Measurements from ENCODE around the gene RBBP6.

The RBBP6 gene

DNA sequence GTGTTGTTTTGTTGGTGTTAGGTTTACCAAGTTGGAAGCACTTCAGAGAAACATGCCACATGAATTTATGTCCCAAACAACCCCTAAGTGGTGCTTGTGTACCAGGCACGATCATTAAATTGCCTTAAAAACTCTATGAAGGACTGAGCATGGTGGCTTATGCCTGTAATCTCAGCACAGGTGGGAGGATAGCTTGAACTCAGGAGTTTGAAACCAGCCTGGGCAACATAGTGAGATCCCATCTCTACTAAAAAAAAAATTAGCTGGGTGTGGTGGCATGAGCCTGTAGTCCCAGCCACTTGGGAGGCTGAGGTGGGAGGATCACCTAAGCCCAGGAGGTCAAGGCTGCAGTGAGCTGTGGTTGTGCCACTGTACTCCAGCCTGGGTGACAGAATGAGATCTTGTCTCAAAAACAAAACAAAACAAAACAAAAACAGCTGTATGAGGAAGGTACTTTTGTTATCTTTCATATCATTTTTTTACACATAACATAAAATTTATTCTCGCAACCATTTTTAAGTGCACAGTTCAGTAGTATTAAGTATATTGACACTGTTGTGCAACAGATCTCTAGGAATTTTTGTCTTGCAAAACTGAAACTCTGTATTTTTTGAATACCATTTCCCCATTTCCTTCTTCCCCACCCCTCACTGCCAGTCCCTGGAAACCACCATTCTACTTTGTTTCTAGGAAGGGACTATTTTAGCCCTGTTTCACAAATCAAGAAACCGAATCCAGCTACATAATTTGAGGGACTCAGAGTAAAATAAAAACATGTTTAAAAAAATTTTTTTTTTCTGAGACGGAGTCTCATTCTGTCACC is 14.3 kb upstream of the RBBP6 start:
- no peak for DNase-seq

DNA sequence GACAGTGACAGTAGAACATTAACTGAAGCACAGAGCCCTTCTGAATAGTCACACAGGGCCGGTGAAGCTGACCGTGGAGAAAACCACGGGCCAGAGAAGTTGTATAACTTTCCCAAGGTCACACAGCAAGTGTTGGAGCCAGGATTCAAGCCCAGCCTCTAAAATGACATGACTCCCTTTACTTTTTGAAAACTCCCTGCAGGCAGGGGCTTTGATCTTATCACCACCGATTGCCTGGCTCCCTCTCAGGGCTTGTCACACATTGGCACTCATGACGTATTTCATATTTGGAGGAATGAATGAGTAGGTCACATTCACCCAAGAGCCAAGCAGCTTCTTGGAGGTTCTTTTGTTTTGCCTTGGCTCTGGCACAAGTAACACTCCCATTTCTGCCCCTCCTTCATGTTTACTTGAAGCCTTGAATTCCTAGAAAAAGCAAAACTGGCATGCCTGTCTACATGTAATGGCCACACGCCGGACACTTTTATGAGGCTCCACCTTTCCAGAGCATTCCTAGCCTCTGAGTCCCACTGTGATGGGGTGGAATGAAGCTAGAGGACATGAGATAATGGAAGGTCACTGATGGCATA is 13.3 kb upstream of the RBBP6 start:
- no peak for DNase-seq

- DNase-seq = no peak
These were observed 12.5 kb upstream of the RBBP6 start for GRCh38 chr16:24526701-24527495.

DNA sequence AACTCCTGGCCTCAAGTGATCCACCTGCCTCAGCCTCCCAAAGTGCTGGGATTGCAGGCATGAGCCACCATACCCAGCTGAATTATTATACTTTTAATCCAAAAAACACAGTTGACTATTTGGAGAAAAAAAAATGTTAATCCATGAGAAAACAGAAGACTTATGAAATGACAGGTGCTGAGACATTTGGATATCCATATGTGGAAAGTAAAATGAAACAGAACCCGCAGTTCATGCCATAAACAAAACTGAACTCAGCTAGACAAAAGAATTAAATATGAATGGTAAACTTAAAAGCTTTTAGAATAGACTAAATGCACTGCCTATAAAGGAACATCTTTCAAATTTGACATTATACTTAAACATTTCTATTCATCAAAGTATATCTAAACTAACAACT is 8.2 kb upstream of the RBBP6 start:
- DNase-seq = no peak

- DNase-seq = no peak
These were observed 4.7 kb upstream of the RBBP6 start for GRCh38 chr16:24534620-24535019.

DNA sequence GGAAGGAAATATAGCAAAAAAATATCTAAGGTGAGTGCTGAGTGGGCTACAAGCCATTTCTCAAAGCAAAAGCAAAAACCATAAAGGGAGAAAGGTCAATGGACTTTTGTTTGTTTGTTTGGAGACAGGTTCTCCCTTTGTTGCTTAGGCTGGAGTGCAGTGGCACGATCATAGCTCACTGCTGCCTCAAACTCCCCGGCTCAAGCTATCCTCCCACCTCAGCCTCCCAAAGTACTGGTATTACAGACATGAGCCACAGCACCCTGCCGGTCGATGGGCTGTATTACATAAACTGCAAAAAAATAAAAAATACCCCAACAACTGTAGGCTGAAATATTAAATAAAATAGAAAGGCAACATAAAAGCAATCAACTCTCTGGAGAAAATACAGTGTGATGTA is 3.5 kb upstream of the RBBP6 start:
- no peak for DNase-seq

GRCh38 chr16:24536671-24537070 is 2.7 kb upstream of the RBBP6 start:
- DNase-seq = no peak

DNA sequence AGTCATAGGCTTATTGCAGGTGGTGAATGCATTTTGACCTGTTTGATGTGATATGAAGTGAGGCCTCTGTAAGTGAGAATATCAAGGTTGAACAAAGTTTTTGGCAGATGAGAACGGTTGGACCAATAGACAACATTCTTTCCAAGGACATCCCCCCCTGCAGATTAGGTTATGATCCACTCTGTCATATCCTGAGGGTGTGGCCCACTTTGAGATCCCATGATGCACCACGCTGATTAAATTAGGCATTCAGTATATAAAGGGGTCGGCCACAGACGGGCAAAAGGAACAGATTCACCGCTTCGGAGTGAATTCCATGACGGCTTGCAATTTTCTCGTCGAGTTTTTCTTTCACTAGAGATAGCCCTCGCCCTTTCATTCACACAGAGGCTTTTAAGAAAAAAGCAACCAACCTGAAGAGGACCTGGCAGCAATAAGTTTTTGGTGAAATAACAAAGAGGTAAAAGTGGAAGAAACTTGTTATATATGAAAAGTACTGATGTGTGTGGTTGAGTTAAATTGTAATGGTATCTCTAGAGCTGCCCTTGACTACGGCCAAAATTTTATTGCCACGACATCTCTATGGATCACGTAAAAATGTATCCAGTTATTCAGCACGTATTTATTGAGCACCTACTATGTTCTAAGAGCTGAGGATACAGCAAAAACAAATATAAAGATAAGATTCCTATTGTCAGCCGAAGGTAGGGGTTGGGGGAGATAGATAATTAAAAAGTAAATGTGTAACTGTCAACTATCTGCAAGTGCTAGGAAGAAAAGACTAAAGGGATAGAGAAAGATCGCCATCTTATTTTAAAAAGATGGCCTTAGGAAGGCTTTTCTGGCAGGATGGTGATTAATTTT is 1.7 kb upstream of the RBBP6 start:
- DNase-seq = no peak

DNA sequence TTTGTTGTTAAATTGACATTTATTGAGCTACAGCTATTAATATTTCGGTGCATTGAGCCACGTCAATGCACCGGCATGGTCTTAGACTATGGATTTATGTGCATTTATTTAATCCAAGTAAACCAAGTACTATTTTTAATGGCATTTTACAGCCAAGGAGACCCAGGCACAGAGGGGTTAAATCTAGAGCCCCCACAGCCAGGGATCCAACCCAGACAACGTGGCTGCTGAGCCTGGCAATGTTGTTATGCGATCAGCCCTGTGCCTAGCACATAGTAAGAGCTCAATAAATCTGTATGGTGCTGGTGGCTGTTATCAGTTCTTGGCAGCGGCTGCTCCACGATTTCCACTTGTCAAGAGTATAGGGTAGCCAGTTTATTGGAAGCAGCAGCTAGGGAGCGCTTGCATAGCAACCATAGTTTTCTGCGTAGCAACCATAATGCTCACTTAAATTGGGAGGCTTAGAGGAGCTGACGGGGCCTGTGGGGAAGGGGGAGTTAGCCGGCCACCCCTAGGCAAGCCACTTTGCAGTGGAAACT is 541 bp upstream of the RBBP6 start:
- peak in 1 of 56 donors; percentile 62 for DNase-seq

DNA sequence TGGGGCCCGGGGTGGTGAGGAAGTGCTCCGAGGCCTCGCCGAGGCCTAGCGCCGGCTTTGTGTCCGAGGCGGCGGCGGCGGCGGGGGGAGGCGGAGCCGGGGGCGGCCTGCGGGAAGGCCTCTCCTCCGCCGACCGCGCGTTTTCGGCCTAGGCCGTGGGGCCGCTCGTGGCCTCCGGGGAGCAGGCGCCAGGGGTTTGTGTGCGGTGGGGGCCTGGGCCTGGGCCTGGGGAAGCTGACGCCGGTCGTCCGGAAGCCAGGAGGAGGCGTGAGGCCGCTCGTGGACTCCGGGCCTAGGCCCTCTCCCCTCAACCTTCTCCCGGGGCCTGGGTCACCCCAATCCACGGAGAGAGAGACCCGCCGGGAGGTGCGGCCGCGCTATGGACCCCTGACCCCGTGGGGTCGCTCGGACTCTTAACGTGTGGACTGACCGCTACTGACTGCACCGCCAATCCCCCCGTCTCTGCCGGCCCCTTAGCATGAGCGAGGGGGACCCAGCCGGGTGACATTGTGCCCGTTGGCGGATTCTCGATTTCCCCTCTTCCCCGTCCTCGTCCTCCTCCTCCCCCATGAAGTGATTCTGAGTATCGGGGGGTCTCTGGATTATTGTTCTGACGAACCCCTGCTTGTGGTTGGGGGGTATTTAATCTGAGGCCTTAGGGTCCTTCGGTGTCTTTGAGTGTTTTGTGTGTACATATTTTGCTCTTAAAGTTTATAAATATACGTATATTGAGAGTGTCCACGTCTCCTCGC is 660 bp downstream of the RBBP6 start:
- DNase-seq = peak in 28 of 56 donors; percentile 14 to 76 (median 52)

DNA sequence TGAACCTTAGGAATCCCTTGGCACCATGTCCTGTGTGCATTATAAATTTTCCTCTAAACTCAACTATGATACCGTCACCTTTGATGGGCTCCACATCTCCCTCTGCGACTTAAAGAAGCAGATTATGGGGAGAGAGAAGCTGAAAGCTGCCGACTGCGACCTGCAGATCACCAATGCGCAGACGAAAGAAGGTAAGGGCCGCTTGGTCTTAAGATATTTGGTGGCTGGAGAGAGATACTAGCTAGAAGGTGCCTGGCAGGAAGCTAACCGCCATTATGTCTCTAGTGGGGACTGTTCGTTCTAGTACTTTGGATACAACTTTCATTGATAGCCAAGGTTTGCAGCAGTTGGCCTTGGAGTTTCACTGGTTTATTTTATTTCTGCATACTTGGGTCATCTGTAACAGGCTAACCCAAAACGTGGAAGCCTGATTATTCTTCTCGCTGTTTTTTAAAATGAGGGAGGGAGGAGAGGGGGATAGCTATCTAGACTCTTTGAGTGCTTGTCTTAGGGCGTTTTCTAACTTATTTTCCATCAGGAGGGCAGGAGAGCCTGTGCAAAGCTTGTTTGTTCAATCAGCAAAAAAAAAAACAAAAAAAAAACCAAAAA is 1.3 kb downstream of the RBBP6 start:
- peak in 1 of 56 donors; percentile 15 for DNase-seq

DNA sequence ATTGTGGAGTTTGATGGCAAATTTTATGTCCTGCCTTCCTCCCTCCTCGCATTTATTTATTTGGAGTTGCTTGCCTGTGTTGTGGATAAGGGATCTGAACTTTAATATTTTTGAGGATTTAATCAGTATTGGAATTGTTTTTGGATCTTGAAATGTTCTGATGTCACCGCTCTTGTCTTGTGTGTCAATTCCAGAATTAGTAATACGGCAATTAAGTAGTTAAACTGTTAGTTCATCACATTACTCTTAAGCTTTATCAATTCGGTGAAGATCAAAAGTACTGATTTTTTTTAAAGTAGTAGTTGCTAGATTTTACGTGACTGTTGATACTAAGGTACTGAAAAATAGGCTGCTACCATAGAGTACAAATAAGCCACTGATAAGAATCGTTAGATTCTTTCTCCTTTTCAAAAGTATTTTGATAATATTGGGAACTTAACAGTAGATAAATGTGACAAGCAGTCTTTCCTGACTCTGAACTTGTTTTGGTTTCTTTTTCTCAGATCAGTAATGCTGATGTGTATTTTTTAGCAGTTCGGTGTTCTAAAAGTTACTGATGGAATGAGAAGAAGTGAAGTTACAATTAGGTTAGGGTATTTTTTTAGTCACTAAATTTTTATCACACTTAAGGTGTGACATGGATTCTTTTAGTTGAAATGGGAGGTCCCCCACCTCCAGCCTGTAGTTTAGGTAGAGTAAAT is 2.0 kb downstream of the RBBP6 start:
- no peak for DNase-seq

DNA sequence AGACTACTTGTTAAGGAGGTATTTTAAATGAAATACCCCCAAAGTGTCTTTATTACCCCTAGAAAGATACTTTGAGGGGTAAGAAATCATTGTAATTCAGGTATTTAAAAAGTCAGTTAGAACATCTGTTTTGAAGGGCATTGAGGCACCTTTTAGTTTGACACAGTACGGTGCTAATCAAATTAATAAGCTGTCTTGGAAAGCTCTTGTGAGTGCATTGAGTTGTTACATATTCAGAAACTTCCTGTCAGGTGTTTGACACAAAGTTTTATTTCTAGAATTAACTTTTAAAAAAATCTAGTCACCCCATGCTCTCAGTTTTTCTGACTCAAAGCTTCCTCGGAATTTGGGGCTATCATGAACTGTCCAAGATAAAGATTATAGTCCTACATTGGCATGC is 4.6 kb downstream of the RBBP6 start:
- DNase-seq = no peak

DNA sequence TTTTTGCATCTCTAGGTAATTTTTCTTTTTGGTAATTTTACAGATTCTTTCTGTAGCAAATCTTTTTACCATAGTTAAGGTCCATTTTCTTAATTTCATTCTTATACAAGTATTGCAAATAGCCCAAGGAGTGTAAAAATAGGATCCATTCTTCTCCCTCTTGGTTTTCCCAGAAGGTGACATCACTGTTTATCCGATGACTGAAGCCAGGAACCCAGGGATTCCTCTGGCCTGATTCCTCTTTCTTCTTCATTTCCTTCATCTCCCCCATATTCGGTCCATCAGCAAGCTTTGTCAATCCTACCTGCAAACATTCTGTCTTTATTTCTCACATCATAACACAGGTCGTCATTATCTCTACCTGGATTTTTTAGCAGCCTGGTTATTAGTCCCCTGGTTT is 5.3 kb downstream of the RBBP6 start:
- no peak for DNase-seq

DNA sequence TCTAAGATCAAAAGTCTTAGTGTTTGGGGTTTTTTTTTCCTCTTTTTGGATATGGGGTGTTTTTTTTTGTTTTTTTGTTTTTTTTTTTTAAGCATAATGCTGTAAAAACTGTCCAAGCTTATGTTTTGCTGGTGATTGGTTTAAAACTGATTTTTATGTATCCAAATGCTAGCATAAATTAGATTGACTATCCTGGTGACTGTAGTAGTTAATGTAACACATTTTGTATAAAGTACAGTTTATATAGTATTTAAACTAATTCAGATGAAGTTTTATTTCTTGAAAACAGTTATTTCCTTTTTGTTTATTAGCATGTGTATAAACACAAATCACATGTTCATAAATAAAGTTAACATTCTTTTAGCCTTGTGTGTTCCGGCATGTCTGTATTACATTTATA is 10.9 kb downstream of the RBBP6 start:
- no peak for DNase-seq

DNA sequence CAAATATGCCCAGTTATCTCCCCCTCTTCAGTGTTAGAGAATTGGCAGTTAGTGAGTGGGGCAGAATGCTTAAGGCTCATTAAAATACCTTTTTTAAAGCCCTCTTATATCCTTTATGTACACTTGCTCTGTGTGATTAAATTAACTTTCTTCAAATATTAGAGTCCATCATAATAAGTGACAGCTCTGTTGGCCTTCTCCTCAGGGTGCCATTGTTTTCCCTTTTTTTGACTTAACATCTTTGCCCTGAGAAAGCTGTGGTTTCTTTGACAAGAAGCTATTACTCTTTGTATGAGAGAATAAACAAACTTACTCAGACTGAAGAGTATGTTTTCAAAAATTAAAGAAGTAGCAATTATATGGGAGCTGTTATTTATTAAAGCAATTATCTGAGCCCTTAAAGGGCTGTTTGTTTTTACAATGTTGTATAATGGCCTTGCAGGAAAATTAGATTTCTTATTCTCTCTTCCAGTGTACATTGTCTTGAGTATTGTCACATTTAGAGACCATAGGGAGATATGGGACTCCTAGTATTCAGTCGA is 13.4 kb downstream of the RBBP6 start:
- no peak for DNase-seq

DNA sequence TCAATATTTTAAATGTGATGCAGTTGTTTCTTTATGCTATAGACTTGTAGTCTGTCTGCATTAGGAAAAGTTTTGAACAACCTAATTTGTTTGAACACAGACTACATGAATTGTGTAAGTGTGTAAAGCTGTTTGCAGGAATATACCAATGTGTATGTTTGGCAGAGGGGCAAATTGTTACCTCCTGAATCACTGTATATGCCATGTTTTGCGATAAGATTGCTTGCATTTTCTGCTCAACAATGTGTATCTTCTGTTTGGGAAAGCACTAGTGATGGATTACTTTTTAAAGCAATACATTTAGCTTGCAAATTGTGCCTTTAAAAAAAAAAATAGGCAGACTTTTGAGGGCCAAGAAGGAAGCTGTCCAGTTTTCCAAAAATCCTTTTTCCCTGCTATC is 14.6 kb downstream of the RBBP6 start:
- DNase-seq = no peak

DNA sequence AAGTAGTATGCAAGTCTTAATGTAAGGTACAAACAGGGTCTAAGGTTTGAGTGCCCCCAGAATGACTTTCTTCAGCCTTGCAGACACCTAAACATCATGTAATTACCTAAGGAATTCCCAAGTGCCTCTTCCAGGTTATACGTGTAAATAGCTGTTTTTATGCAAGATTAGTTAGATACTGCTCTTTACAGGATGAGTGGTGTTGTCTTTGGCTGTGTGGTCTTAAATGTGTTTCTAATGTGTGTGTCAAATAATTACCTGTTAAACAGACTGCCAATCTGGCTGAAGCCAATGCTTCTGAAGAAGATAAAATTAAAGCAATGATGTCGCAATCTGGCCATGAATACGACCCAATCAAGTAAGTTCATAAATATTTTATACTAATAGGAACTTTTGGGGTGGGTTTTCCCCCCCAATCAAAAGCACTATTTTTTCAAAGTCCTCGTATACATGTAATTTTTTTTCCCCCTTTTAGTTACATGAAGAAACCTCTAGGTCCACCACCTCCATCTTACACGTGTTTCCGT is 16.0 kb downstream of the RBBP6 start:
- no peak for DNase-seq

DNA sequence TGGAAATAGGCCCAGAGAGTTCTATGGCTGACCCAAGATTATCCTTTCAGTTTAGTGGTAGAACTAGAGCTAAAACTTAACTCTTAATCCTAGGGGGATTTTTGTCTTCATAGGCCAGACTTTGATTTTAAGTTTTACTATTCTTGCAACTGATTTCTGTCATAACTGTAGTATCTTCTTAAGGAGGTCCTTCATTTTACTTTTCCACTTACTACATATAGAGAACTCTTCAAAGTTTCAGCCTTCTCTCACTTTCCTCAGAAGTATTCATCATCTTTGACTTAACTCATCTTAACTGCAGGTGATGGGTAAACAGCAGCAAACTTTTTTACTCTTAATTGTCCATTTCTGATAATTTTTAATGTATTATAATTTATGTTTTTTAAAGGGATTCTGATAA is 23.4 kb downstream of the RBBP6 start:
- no peak for DNase-seq
